HEK293T (cell line): Measurements from ENCODE around the gene COPS7A.

Source experiments
- ELF4 ChIP-seq: fragments of 450-650 bp; IDR thresholded peaks from 2 replicates; pipeline ENCODE4 v1.6.1; 2017; ENCODE audit warnings: antibody characterized with exemption
- FOXK2 ChIP-seq: fragments of 450-650 bp; IDR thresholded peaks from 2 replicates; pipeline ENCODE4 v1.6.1; 2016; ENCODE audit warnings: mild to moderate bottlenecking
- FOXM1 ChIP-seq: fragments of 450-650 bp; IDR thresholded peaks from 2 replicates; pipeline ENCODE4 v1.6.1; 2017; ENCODE audit warnings: mild to moderate bottlenecking, borderline replicate concordance
- NFRKB ChIP-seq: fragments of 450-650 bp; IDR thresholded peaks from 2 replicates; pipeline ENCODE4 v1.6.1; 2016; ENCODE audit warnings: mild to moderate bottlenecking, moderate library complexity
- SP1 ChIP-seq: fragments of 450-650 bp; IDR thresholded peaks from 2 replicates; pipeline ENCODE4 v1.6.1; 2017
- SUZ12 ChIP-seq: fragments of 450-650 bp; IDR thresholded peaks from 2 replicates; pipeline ENCODE4 v1.6.1; 2016; ENCODE audit warnings: mild to moderate bottlenecking
- TF ChIP-seq, protein P1 (sequence below): fragments of 450-650 bp; IDR thresholded peaks from 2 replicates; pipeline ENCODE4 v1.6.1; 2016

- TF ChIP-seq FOXM1 (no peak), FOXK2 (no peak), SP1 (no peak), SUZ12 (no peak), ELF4 (no peak), NFRKB (no peak)
- TF ChIP-seq, protein P1, sequence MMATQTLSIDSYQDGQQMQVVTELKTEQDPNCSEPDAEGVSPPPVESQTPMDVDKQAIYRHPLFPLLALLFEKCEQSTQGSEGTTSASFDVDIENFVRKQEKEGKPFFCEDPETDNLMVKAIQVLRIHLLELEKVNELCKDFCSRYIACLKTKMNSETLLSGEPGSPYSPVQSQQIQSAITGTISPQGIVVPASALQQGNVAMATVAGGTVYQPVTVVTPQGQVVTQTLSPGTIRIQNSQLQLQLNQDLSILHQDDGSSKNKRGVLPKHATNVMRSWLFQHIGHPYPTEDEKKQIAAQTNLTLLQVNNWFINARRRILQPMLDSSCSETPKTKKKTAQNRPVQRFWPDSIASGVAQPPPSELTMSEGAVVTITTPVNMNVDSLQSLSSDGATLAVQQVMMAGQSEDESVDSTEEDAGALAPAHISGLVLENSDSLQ: no peak
Observed at GRCh38 chr12:6747216-6747615, 23.4 kb downstream of the COPS7A start.
